Stimulated activated CD8-positive, alpha-beta memory T cell treated with anti-CD3 and anti-CD28 coated beads, Interleukin-15, amount 100 ng/mL, for 1 hour (primary cell): ENCODE data around the gene CSH2.
"Not testable (repeated sequence)": the region's sequence is repeated elsewhere in the genome, so short reads cannot be mapped to it uniquely, and the experiment has no call there.

Source experiments
- DNase-seq: peaks from one replicate; pipeline ENCODE4 v3.0.0-alpha.2; 2020; ENCODE audit warnings: low read depth

CSH2 gene

DNA sequence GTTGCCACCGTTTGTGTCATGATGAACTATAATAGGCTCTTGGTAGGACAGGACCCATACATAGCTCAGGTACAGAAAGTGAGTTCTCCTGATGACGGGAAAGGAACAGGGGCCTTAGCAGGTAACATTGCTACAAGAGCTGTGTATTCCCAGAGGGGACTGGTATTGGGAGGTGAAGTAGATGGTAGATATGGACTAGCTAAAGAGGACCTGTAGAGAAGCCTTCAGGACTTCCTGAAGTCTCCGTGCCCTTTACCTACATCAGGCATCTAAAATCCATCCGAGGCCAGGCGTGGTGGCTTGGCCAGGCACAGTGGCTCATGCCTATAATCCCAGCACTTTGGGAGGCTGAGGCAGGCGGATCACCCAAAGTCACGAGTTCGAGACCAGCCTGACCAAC, 18.3 kb downstream of the CSH2 start:
- no peak for DNase-seq

DNA sequence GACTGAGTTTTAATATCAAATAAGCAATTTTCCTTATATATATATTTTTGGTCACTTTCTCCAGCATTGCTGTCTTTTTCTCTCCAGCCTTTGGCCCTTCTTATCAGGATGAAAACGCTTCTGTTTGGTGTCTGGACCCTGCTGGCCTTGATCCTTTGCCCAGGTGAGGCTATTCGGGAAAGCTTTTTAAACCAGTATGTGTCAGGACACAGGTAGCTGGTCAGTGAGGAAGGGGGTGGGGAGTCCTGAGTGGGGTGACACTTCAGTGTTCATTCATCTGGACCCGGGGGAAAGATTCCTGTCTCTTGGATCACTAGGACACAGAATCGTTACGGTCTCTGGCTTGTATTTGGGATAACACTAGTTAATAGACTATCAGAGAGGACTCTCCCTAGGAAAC, 18.8 kb downstream of the CSH2 start:
- DNase-seq = no peak

DNA sequence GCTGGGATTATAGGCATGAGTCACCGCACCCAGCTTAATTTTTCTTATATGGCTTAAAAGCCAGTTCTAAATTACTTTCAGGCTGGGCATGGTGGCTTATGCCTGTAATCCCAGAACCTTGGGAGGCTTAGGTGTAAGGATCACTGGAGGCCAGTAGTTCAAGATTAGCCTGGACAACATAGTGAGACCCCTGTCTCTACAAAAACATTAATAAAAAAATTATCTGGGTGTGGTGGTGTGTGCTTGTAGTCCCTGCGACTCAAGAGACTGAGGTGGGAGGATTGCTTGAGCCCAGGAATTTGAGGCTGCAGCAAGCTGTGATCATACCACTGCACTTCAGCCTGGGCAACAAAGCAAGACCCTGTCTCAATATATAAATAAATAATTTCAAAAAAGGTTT, 20.2 kb downstream of the CSH2 start:
- no peak for DNase-seq

DNA sequence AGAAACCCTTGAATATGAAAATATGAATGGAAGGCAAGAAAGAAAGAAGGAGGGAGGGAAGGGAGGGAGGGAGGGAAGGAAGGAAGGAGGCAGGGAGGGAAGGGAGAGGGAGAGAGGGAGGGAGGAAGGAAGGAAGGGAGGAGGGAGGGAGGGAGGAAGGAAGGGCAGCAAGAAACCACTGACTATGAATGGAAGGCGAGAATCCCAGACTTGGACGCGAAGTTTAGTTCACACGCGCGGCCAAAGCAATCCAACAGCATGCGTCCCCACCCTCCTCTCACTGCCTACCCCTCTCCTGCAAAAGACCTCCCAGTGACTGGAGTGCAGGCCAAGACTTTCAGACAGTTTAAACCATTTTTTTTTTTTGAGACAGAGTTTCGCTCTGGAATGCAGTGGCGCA, 23.1 kb downstream of the CSH2 start:
- no peak for DNase-seq

DNA sequence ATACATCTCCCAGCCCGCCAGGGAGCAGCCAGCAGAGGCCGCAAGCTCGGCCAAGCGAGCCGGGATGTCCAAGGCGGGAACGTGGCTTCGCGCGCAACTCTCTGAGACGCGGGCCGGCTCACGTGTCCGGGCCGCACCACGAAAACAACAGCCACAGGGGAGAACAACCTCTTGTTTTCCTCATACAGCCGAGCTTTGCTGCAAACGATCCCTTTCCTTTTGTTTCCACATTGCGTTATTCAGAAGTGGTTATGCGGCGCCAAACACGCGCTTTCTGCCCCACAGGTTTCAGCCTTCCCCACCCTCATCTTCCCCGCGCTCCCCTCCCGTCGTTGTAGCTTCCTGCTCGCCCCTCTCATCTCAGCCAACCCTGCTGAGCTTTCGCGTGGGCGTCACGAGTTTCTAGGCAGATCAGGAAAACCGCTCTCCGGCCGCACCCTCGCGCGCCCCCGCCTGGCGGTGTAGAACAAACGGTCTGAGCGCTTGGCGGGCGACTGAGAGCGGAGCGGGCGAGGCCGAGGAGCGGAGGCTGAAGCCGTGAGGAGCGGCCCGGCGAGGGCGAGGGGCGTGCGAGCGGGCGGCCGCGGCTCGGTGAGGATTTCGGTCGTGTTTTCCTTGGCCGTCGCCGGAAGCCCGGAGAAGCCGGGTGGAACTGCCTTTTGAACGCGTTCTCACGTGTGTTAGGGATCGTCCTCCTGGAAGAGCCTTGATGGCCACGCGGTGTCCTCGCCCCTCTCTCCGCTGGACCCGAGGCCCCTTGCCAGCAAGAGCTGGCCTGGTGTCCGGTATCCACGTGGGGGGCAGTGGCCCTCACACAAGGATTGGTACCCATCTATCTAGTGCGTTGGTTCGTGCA, 24.4 kb downstream of the CSH2 start:
- peak; percentile 92 for DNase-seq

DNA sequence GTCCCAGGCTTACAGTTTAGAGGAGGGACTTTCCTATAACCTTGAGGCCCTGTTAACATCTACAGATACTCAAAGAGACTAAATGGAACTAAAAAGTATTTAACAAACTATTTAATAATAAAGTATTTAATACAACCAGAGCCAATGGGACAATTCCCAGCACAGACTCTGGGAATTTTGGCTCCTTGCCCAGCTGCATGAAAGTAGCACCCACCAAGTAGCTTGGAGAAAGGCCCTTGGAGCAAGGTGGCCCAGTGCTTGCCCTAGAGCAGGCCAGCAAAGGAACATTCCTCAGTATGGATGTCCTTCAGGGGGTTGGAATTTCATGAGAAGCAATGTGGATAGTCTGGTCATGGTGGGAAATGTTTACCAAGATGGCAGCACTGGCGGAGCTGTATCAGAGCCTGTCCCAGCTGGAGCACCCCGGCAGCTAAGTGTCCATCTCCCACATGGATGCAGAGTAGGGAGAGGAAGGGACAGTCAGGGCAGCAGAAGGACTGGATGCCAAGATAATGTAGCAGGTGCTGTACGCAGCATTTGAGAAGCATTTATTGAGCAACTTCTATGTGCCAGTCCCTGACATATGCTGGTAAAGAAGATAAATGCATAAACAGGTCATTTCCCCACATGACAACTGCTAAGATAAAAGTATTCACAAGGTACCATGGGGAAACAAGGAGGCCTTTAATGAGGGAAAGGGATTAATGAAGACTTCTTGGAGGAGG, 25.8 kb downstream of the CSH2 start:
- DNase-seq = no peak

DNA sequence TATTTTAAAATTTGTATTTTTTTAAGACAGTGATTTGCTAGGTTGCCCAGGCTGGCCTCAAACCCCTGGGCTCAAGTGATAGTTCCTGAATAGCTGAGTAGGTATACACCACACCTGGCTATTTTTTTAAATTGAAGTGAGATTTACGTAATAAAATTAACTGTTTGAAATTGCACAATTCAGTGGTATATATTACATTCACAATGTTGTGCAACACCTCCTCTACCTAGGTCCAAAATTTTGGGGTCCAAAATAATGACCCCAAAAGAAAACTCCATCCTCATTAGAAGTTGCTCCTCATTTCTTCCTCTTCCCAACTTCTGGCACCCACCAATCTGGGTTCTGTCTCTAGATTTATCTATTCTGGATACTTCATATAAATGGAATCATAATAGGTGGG, 28.0 kb downstream of the CSH2 start:
- DNase-seq = no peak

DNA sequence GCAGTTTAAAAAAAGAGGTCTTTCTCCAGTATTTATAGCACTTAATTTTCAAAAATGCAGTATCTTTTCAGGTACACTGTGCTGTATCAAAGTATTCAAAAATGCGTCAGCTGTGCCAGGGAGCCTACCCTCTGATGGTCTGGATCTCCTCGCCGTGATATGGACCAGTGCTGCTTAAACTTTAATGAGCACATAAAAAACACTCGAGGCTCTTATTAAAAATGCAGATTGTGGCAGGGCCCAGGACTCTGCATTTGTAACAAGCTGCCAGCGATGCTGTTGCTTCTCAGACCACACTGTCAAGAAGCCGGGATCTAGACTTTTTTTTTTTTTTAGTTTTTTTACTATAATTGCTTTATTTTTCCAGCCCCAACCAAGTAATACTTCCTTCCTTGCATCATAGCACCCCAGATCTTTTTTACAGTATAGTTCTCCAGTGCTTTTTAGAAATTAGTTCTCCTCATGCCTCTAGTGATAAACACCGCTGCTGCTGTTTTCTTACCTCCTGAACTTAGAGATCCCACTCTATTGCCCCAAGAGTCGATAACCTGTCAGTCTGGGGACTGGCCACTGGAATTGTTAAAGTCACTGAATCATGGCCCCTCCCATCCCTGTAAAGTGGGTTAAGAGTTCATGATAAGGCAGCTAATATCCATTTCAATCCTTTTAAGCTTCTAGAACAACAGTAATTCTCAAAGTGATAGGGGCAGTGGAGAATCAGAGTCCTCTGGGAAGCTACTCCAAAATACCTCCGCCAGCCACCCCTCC, 29.4 kb downstream of the CSH2 start:
- no peak for DNase-seq

DNA sequence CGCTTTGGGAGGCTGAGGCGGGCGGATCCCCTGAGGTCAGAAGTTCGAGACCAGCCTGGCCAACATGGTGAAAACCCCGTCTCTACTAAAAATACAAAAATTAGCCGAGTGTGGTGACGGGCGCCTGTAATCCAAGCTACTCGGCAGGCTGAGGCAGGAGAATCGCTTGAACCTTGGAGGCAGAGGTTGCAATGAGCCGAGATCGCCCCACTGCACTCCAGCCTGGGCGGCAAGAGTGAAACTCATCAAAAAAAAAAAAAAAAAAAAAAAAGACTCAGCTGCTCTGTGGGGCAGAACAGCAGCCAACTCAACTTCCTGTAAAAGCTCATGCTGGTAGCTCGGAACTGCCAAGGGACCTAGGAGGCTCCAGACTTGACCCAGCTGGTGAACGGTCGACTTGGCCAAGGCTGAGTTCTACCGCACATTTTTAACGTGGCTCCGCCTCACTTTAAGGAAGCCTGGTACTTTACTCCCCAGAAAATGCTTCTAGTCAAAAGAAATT, 30.0 kb downstream of the CSH2 start:
- not testable (repeated sequence) for DNase-seq

DNA sequence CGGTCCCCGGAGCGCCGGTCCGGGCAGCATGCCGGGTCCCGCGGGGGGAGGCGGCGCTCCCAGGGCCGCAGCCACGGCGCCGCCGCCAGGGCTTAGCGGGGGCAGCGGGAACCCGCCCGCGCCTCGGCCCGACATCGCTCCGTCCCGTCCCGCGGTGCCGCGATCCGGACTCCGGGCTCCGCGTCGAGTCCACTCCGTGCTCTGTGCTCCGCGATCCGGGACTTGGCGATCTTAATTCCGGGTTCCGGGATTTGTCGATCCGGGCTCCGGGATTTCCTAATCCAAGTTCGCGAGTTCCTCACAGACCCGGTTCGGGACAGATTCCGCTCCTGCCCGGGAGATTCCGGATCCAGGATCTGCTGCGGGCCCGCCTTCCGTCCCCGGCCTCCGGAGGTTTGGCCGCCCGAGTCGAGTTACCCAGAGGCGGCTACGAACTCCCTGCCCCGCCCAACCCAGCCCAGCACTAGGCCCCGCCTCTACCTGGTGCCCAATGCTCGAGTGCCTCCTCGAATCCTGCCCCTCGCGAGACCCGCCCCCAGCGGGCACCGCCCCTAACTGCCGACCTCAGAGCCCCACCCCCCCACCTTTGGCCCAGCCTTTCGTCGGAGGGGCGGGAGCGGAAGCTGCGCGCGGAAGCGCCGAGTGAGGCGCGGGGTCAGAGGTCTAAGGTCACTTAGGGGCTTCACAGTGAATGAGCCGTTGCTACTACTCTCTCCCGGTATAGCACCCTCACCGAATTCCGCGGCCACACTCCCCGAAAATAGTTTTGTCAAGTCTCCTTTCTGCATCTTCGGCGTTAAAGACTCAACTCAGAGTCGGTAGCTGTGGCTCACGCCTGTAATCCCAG, 30.7 kb downstream of the CSH2 start, which contains the start of gene SMARCD2:
Gene SMARCD2, minus strand, starts transcription at position 146 of the 847 bp plus-strand sequence. Its CDS starts 11 bp downstream, at position 135.
- peak; percentile 98 for DNase-seq

DNA sequence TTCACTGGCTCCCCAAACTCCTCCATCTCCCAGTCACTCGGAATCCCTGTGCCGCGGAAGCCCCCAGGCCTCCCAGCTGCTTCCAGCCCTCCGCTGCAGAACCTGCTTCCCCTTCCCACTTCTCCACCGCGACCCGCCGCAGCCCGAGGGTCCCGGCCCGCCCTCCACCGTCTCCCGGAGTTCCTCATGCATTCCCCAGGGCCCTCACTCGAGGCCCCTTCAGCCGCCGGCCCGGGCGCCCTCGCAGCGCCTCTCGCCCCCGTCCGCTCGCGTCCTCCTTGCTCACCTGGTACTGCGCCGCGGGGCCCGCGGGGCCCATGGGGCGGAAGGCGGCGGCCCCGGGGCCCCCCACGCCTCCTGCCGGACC, 31.3 kb downstream of the CSH2 start:
- DNase-seq = no peak

DNA sequence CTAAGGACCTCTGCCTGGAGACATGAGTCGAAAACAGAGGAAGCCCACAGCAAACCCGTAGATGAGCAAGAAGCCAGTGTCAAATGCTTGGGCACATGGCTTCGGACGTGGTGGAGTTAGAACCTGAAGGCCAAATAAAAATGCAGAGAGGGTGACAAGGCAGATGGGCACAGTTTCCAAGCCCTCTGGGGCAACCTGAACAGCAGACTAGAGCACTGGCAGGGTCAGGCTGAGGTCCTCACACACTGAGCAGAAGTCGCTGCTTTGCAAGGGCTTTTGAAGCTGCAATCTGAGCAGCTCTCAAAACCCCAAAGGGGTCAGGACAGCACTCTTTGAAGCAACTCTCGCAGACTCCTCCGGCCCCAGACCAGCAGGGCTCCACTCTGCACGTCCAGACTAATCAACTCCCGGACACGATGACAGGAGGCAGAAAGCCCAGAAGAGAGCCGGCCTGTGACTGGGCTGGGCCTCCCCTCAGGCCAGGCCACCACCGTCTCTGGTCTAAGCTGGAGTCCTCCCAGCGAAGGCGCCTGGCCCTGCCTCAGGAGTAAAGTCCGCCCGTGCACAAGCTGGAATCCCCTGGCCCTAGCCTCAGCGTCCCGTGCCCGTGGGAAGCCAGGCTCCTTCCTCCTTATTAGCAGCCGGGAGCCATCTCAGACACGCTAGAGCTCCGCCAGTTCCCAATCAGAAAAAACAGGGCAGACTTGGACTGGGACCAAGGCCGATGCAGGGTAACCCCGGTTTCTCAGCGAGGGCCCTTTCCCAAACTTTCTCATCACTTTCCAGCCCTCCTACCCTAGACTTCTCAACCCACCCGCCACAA, 31.9 kb downstream of the CSH2 start:
- no peak for DNase-seq

DNA sequence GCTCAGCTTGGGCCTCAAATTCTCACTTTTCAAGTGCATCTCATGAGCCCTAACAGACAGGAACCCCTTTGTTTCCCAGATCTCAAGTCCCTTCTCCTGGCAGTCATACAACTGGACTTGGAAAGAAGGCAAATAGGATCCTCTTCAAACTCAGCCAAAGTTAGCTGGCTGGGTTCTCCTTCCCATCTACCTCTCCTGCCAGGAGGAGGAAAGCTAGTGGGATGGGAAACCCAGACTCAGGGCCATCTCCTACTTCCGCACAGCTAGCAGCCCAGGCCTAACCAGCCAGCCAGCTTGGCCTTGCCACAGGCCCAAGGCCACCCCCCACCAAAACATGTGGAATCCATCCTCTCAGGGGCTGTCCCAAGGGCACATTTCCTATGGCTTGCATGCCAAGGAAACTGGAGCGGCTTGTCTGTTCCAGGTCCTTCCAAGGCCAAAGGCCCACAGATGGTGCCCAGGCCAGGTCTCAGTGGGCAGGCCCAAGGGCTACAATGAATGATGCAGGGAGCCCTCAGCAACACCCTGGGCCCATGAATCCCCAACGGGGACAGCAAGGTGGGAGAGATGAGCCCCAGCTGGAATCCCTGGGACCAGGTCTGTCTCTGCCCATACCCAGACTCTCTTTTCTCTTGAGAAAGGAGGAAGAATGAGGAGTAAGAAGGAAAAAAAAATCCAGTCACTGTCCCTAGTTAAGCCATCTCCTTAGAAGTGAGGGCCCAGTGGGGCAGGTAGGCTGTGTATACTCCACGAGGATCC, 32.7 kb downstream of the CSH2 start:
- no peak for DNase-seq

DNA sequence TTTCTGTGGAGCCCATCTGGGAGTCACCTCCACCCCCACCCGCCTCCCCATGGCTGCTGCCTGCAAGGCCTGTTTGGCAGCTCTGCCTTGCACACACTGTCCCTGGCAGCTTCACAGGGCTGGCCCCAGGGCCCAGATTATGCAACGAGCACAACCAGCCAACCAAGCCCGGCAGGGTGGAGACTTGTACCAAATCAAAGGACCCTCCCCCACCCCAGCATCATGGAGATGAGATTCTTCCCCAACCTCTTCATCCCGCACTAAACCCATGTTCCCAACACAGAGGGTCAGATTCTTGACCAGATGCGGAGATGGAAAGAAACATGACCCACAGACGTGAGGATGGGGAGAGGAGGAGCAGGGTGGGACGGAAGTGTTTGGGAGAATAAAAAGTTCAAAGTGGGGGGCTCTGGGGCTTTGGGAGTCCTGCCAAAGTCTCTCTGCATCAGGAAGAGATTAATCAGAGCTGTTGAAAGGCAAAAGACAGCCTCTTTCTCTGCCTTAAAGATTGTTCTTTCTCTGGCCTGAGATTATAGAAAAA, 34.8 kb downstream of the CSH2 start:
- no peak for DNase-seq

DNA sequence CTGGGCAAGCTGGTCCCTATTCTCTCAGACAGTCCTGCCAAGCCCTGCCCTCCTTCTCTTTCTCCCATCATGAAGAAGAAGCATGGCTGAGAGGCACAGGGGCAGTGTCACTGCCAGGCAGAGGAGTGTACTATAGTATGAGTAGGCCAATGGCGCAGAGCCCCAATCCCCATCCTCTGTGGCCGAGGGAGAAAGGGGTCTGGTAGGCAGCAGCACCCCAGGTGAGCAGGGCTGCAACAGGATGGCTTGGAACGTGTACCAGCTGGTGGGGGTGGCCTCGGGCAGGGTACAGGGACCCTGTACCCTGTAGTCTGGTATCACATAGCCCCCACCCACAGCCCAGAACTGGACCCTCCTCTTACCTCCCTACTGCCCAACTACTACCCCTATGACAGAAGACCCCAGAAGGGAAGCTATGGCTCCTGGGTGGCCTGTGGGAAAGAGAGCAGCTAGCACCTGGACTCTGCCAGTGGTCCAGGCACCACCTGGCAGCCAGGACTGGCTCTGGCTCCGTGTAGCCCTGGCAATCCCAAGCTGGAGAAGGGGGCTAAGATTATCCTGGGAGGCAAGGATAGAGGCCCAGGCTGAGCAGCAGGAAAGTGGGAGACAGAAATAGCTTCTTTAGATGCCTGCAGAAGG, 35.4 kb downstream of the CSH2 start:
- DNase-seq = no peak

DNA sequence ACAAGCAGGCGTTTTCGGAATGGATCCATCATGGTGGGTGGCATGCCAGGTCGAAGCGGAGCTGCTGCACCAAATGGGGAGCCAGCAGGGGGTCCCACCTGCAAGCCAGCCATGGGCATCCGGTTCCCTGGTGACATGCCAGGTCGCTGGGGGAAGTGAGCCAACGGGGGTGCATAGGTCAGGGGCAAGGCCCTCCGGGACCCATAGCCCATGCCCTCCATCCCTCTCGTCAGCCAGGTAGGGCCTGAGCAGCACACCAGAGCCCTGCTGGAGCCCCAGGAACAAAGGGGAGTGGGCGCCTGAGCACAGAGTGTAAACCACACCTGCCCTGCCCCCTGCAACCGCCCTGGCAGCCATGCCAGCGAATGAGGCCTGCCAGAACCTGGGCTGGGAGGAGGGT, 36.0 kb downstream of the CSH2 start:
- no peak for DNase-seq

DNA sequence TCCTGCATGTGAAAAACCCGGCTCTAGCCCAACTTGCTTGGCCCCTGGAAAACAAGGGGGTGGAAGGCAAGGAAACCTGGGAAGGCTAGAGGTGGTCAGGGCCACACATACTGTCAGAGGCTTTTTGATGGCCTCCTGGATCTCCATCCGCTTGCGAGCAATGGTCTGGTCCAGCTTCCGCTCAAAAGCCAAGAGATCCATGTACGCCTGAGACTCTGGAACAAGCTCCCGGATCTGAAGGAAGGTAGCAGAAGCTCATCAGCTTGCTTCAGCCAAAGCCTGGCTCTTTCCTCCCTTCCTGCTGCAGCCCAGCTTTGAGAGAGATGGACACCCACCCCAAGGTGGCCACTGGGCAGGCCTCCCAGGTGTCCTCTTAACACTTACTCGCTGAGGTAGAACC, 36.7 kb downstream of the CSH2 start:
- no peak for DNase-seq

DNA sequence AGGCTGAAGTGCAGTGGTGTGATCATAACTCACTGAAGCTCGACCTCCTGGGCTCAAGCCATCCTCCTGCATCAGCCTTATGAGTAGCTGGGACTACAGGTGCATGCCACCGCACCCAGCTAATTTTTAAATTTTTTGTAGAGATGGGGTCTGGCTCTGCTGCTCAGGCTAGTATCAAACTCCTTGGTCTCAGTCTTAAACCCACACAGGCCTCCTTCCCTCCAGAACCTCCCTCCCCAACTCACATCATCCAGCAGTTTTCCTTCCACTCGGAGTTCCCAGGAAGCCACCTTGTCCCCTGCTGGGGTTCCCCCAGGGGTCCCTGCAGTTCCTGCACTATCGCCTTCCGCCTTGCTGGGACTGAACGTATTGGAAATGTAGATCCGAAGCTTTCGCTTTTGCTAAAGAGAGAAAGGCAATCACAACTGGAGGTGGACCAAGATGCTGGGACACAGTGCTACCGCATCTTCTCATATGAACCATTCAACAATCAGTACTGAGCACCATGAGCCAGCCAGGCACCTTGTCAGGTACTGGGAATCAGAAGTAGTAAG, 38.2 kb downstream of the CSH2 start:
- DNase-seq = no peak
